Measurements from ENCODE around the gene ARHGAP24.
"Not testable (repeated sequence)": the region's sequence is repeated elsewhere in the genome, so short reads cannot be mapped to it uniquely, and the experiment has no call there.

ARHGAP24 gene

DNA sequence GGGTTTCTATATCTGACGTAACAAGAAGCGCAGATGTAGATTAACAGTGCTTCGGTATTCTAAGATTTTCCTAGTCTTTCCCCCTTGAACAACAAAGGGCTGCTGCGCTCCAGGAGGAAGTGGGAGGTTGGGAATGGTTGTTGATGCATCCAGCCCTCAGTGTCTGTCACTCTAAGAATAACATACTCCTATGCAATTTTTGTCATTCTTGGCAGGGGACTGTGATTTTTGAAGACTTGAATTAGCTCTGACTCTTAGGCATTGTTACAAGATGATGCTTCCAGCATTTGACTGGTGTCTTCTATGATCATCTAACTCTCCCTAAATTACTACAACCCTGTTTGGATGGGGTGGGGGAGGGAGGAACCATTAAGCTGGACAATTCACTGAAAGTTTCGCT, 394.2 kb downstream of the ARHGAP24 start:
- DNase-seq: no peak

GRCh38 chr4:85870298-85871083, 395.5 kb downstream of the ARHGAP24 start:
- DNase-seq: no peak

DNA sequence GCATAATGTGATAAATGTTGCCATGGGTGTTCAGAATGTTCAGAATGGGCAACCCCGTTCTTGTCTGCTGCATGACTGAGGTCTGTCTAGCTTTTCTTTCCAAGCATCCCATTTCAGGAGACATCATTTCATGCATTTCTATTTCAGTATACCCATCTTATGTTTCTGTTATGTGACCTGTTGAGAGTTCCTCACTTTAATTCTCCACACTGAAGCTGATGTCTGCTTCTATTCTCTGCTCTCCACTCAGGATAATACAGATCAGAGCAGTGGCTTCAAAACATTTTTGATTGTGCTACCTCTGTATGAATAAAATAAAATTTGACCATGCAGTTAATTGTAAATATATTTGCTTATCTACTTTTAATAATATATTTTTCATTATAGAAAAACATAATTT, 398.6 kb downstream of the ARHGAP24 start:
- DNase-seq: no peak

GRCh38 chr4:85879518-85879917, 404.6 kb downstream of the ARHGAP24 start:
- DNase-seq: no peak

GRCh38 chr4:85883180-85883579, 408.2 kb downstream of the ARHGAP24 start:
- no peak for DNase-seq

DNA sequence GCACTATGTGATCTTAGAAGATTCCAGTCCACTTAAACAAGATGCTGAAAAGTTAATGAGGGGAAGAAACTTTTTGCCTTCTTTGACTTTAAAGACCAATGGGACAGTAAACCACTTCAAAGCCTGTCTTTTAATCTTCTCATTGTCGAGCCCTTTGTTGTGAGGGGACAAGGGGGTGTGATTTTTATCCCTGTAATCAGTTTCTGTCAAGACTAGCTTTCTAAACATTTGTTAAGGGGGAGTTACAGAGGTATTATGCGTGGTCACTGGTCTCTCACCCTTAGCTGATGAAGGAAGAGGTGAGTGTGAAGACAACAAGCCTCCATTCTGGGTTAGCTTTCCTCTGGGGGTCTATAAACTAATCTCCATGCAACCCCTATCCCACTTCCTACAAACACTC, 409.3 kb downstream of the ARHGAP24 start:
- DNase-seq: no peak

DNA sequence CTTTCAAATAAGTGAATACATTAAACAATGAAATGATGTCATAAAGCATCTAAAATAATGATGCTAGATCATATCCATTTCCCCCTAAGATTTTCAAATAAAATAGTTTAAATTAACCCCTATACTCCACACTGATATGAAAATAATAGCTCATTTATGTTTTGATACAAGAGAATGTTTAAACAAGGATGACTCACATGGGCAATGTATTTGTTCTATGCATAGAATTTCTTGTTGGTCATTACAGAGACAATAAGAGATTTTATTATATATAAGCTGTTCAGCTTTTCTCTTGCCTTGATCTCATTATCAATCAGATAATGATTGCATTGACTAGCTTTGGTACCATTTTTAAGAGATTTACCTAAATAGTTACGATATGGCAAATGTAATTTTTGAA, 411.7 kb downstream of the ARHGAP24 start:
- DNase-seq: no peak

GRCh38 chr4:85889314-85889713, 414.4 kb downstream of the ARHGAP24 start:
- DNase-seq: no peak

DNA sequence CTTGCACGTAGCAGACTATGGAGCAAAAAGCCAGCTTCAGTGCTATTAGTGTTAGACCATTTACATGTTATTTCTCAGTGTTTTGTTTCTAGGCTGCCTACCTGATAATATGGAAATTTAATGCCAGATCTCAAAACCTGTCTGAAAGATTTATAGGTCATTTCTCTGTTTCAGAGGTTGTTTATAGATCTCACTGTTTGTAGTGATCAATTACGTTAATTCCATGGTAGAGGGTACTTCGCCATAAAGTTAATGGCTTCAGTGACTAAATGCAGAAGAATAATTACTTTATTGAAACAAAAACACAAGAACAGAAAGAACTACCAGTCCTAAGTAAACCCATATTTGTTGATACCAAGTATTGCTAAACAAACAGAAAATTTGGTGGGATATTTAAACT, 420.8 kb downstream of the ARHGAP24 start:
- no peak for DNase-seq

DNA sequence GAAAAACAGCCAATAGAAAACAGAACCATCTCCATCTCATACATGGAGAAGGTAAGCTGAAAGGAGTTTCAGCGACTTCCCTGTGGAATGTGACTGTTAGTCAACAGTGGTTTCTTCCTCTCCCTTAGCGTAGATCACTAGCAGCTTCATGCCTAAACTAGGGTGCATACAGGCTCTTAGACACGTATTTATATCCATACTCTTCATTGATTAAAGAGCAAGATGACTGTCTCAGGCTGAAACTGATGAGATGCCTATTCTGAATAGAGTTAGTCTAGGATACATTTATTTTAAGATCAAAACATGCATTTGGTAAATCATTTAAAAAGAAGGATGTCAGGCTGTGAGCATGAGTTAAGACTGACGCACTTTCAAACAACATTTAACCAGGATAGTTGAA, 423.3 kb downstream of the ARHGAP24 start:
- DNase-seq: no peak

- no peak for DNase-seq
Measured at GRCh38 chr4:85901500-85901899, 426.6 kb downstream of the ARHGAP24 start.

- not testable (repeated sequence) for DNase-seq
Measured at GRCh38 chr4:85902647-85903046, 427.7 kb downstream of the ARHGAP24 start.

- DNase-seq: no peak
Measured at GRCh38 chr4:85905761-85906160, 430.8 kb downstream of the ARHGAP24 start.

- no peak for DNase-seq
Measured at GRCh38 chr4:85907001-85907400, 432.1 kb downstream of the ARHGAP24 start.

- DNase-seq: no peak
Measured at GRCh38 chr4:85909851-85910250, 434.9 kb downstream of the ARHGAP24 start.

DNA sequence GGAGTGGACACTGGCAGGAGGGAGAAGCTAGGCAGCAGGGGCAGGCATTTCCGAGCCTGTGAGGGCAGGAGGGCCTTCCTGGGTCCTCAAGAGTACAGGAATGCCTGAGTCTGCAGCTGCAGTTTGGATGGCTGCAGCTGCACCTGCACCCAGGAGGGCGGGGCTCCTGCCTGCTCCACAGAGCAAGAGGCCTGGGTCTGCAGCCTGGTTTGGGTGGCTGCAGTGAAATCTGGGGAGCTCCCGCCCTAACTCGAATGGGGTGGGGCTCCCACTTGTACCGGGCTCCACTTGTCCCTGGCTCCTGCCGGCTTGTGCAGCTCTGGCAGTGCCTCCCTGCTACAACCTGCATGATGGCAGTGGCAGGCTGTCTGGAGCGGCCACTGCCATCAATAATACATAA, 436.0 kb downstream of the ARHGAP24 start:
- no peak for DNase-seq

- DNase-seq: no peak
Measured at GRCh38 chr4:85913931-85914694, 439.2 kb downstream of the ARHGAP24 start.

DNA sequence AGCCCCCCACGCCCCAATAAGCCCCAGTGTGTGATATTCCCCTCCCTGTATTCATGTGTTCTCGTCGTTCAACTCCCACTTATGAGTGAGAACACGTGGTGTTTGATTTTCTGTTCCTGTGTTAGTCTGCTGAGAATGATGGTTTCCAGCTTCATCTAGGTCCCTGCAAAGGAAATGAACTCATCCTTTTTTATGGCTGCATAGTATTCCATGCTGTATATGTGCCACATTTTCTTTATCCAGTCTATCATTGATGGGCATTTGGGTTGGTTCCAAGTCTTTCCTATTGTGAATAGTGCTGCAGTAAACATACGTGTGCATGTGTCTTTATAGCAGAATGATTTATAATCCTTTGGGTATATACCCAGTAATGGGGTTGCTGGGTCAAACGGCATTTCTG, 440.6 kb downstream of the ARHGAP24 start:
- not testable (repeated sequence) for DNase-seq

DNA sequence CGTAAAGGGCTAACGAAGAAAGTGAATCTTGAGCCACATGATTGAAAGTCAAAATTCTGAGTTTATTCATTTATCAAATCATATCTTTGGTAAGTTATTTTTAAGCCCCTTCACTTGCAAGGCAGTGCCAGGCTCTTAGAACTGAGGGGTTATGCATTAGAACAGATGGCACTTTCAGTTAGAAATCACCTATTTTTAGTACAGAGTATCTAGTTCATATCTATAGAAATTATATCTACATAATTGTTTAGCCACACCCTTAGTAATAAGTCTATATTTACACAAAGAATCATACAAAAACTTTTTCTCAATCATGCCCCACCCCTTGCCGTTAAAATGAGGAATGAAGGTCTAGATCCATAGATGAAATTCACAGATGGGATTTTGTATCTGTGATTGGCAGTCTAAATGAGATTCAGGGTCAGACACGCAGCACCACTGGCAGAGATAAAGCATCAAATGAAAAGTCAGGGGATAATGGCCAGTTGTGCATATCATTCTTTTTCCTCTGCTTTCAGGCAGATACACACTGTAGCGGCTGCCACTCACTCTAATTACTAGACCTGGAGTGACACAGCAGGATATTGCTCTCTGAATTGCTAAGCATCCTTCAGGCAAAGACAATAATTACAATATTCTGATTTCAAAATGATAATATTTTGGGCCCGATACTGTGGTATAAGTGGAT, 444.4 kb downstream of the ARHGAP24 start:
- DNase-seq: no peak

GRCh38 chr4:85925071-85925470, 450.1 kb downstream of the ARHGAP24 start:
- DNase-seq: no peak

DNA sequence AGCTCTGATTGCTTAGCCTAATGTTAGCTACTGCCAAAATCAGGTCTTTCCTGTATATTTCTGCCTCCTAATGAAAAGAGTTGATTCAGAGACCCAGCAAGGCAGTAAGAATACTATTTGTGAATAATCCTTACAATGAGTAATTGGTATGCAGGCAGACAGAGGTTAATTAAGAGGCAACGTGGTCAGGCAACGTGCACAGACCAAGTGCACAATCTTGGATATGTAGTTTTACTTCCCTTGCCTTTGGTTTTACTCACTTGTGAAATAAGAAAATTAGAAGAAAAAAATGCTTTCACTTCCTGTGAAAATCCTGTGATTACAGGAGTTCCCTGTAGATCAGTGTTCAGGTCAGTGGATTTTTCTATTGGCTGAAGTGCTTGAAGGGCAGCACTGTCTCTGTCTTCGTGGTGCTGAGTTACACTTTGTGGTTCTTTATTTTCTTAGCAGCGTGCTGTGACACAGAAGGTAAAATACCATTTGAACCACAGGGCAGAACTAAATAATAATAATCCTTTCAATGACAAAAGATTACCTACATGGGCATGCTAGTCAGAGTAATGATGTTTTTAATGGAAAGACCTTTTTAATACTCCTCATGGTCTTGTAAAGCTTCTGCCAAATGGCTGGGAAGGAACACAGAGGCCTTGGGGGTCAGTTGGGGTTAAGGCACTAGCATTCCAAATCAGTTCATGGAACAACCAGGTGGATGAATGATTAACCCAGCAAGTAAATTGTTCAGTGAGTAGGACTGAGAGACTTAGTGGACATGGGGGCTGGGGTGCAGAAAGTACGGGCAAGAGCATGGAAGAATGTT, 454.0 kb downstream of the ARHGAP24 start:
- DNase-seq: no peak

GRCh38 chr4:85929961-85930665, 455.2 kb downstream of the ARHGAP24 start:
- DNase-seq: no peak

Measured in activated T-cell treated with anti-CD3 and anti-CD28 coated beads, Interleukin-2, amount 50 U/mL, for 48 hours (primary cell).